AG04450 (cell line): ENCODE results near the gene DOCK3. TPM values are rescaled to one million over a fixed set of nuclear protein-coding genes. Genes with fewer than 3 reads are reported as not detected.
"Not testable (repeated sequence)": the region's sequence is repeated elsewhere in the genome, so short reads cannot be mapped to it uniquely, and the experiment has no call there.

Source experiments
- CTCF ChIA-PET: fragments of 300-600, 350-600 bp; formaldehyde crosslinking; extraction: SDS; loops from one replicate; lab custom pipeline; 2022; ENCODE audit warnings: antibody characterized with exemption, inconsistent platforms; lab: Charles Lee
- POLR2A ChIA-PET: fragments of 350-600 bp; formaldehyde crosslinking; extraction: SDS; loops from one replicate; lab custom pipeline; 2021; ENCODE audit warnings: antibody characterized with exemption, inconsistent platforms; lab: Yijun Ruan, JAX
- DNase-seq: peaks from one replicate; pipeline ENCODE4 v3.0.0-alpha.2; 2011; ENCODE audit warnings: low read depth, low spot score
- H3K27ac ChIP-seq: one replicate; pipeline ENCODE4 v1.5.1; 2012; ENCODE audit warnings: low read depth, low read length, control low read depth
- H3K27me3 ChIP-seq: one replicate; pipeline ENCODE4 v1.6.0; 2012; ENCODE audit warnings: low read length; ENCODE audit not compliant: control insufficient read depth, insufficient read depth
- H3K4me3 ChIP-seq: 2 replicates; pipeline ENCODE4 v1.5.1; 2011; ENCODE audit warnings: mild to moderate bottlenecking, low read depth, low read length, control low read depth
- H3K9me3 ChIP-seq: 2 replicates; pipeline ENCODE4 v1.5.1; 2012; ENCODE audit warnings: low read length; ENCODE audit not compliant: control insufficient read depth, insufficient read depth
- polyA plus RNA-seq: library from polyadenylated mRNA; depleted of rRNA; stranded (reverse); fragments of >200 nt; gene quantifications from 2 replicates; pipeline ENCODE4 v1.2.3, GENCODE V29; 2011
- TF ChIP-seq, protein P1 (sequence below): IDR thresholded peaks from 2 replicates; pipeline ENCODE4 v1.5.1; 2011; ENCODE audit warnings: low read depth, low read length, control low read depth, inconsistent platforms

DOCK3 gene
- polyA plus RNA-seq, 1 experiment = 0.07 TPM

DNA sequence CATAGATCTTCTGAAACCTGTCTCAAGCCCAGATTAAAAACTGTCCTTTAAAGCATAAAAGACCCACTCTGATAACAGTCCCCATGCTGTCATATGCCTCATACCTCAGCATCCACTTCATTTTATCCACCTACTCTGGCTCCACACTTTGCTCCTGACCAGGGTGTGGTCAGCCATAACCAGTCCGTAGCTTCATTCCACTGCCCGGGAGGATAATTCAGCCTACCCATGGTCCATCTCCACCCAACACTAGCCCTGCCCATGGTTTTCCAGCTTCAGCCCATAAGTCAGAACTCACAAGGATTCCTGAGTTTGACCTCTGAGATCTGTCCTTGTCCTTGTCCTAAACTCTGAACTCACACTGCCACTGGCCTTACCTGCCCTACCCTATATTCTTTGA is 448.2 kb downstream of the DOCK3 start:
- ChIA-PET CTCF (no interaction called here), POLR2A (no interaction called here)
- no peak for DNase-seq
- H3K4me3 ChIP-seq = no peak overlapping the region
- H3K27me3 ChIP-seq = no peaks in the 10 kb centered on the region
- H3K9me3 ChIP-seq = no peaks in the 10 kb centered on the region
- no peak overlapping the region for H3K27ac ChIP-seq
- TF ChIP-seq, protein P1, sequence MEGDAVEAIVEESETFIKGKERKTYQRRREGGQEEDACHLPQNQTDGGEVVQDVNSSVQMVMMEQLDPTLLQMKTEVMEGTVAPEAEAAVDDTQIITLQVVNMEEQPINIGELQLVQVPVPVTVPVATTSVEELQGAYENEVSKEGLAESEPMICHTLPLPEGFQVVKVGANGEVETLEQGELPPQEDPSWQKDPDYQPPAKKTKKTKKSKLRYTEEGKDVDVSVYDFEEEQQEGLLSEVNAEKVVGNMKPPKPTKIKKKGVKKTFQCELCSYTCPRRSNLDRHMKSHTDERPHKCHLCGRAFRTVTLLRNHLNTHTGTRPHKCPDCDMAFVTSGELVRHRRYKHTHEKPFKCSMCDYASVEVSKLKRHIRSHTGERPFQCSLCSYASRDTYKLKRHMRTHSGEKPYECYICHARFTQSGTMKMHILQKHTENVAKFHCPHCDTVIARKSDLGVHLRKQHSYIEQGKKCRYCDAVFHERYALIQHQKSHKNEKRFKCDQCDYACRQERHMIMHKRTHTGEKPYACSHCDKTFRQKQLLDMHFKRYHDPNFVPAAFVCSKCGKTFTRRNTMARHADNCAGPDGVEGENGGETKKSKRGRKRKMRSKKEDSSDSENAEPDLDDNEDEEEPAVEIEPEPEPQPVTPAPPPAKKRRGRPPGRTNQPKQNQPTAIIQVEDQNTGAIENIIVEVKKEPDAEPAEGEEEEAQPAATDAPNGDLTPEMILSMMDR = no peak

DNA sequence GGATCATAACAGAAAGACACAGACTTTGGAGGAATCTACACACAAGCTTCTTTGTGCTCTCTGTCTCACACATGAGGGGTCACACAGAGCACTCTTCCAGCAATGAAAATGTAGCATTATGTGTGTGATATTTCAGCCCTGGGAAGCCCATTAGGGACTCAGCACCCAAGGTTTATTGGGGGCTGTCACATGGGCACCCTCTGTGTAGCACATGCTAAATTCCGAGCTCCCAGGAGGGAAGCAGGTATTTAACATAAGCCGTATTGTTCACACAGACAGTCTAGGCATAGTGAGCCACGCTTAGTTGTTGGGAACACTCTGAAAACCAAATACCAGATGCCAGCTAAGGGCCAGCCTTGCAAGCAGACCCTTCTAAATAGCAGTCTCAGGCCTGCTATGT is 448.8 kb downstream of the DOCK3 start:
- no peaks in the 10 kb centered on the region for H3K9me3 ChIP-seq
- H3K27me3 ChIP-seq = no peaks in the 10 kb centered on the region
- DNase-seq = no peak
- ChIA-PET CTCF (no interaction called here), POLR2A (no interaction called here)
- TF ChIP-seq, protein P1 = no peak
- H3K4me3 ChIP-seq = no peak overlapping the region
- H3K27ac ChIP-seq = no peak overlapping the region

DNA sequence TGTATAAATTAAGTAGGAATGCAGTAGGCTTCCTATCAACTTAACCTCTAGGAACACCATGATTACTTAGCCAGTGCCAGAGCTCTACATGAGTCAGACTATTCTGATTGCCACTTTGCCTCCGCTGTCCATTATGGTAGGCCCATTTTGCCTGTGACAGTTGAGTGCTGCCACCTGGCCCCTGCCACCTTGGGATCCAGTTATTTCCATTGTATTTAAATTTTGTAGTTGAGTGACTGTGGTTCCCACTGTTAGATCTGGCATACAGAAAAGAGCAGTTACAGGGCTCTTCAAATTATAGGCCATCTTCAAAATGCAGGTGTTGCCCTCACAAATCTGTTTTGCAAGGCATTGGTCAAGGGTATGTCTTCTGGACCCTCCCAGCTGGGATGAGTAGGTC is 456.9 kb downstream of the DOCK3 start:
- H3K9me3 ChIP-seq, CTCF ChIA-PET, POLR2A ChIA-PET, H3K27me3 ChIP-seq, H3K4me3 ChIP-seq, DNase-seq, H3K27ac ChIP-seq: not testable (repeated sequence)

DNA sequence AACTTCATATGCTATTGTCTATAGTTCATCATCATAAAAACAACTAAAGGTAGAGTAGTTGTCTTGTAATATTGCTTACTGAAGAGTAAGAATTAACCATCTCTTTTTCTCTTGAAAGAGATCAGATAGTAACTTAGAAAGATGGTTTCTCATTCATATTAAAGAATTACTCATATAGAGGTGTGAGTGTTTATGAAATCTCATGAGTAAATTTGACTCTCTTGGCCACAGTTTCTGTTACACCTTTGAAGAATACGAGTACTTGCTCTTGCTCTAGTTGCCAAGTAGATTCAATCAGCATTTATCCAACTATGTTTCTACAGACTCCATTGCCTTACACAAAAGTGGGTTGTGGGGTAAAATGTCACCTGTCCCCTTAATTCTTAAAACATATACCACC is 463.0 kb downstream of the DOCK3 start:
- H3K4me3 ChIP-seq = no peak overlapping the region
- POLR2A ChIA-PET = no interaction called here
- TF ChIP-seq, protein P1 = no peak
- no peaks in the 10 kb centered on the region for H3K27me3 ChIP-seq
- H3K9me3 ChIP-seq = no peaks in the 10 kb centered on the region; the same call in 1 of the 2 replicates
- CTCF ChIA-PET = no interaction called here
- DNase-seq = no peak
- H3K27ac ChIP-seq = no peak overlapping the region

DNA sequence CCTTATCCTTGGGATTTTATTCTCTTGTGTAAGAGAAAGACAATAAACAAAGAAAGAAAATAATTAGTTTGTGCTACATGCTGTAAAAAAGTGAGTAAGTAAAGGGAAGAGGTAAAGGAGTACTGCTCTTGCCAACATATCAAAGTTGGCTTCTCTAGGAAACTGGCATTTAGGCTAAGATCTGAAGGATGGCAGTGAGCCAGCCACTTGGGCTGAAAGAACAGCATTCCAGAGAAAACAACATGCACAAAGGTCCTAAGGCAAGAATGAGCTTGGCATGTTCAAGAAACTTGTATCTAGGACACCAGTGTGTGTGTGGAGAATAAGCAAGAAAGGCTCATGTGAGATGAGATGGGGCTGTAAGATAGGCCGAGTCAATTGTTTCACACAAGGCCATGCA is 464.9 kb downstream of the DOCK3 start:
- Histone ChIP-seq H3K9me3 (no peaks in the 10 kb centered on the region; the same call in 1 of the 2 replicates), H3K27ac (no peak overlapping the region), H3K27me3 (no peaks in the 10 kb centered on the region), H3K4me3 (no peak overlapping the region)
- TF ChIP-seq, protein P1 = no peak
- CTCF ChIA-PET = no interaction called here
- POLR2A ChIA-PET = no interaction called here
- DNase-seq = no peak

DNA sequence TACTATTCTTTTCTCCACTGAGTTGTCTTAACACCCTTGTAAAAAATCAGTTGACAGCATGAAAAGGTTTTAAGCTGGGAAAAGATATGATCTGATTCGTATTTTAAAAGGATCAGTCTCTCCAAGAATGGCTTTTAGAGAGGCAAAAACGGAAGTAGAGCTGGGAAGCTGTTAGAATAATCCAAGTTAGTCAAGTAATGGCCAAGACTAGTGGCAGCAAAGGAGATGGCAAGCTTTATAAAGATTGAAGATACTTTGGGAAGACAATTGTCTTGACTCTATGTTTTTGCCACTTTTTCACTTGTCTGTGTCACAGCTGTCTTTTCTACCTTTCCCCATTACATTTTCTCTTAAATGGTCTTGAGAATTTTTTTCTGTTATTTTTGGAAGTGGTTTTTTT is 466.8 kb downstream of the DOCK3 start:
- no peak overlapping the region for H3K27ac ChIP-seq
- ChIA-PET CTCF (interaction anchor here (0.7 kb wide), 2 partner anchors 48 to 170 kb away, joined by 3 to 5 read pairs; no protein-coding TSS in a partner anchor), POLR2A (no interaction called here)
- TF ChIP-seq, protein P1 = 0 out of 2 replicates have a peak, but pooled peaks have one; percentile 2
- no peak for DNase-seq
- H3K27me3 ChIP-seq = no peaks in the 10 kb centered on the region
- no peaks in the 10 kb centered on the region for H3K9me3 ChIP-seq
- no peak overlapping the region for H3K4me3 ChIP-seq
